A673 (cell line): ENCODE results near the gene MMP11. TPM values are rescaled to one million over a fixed set of nuclear protein-coding genes. Genes with fewer than 3 reads are reported as not detected.
"Not testable (repeated sequence)": the region's sequence is repeated elsewhere in the genome, so short reads cannot be mapped to it uniquely, and the experiment has no call there.

ENCODE experiments used
- Bru-seq: library from RNA; stranded (reverse); fragments of 400-500 nt; gene quantifications from one replicate; lab custom pipeline; 2021; lab: Mats Ljungman, UMichigan
- BruChase-seq, 2 experiments: library from RNA; stranded (reverse); fragments of 400-500 nt; gene quantifications; one replicate each; lab custom pipeline; 2021; lab: Mats Ljungman, UMichigan
- BruUV-seq: library from RNA; stranded (reverse); fragments of 400-500 nt; replicated peaks from 2 replicates; lab custom pipeline; 2021; lab: Mats Ljungman, UMichigan
- CTCF ChIA-PET: fragments of 300-600 bp; sonication (Branson Sonifier 250); formaldehyde crosslinking; loops from one replicate; lab custom pipeline; 2022; ENCODE audit warnings: antibody characterized with exemption; lab: Charles Lee
- POLR2A ChIA-PET: fragments of 300-600 bp; sonication (Branson Sonifier 250); formaldehyde crosslinking; loops from one replicate; lab custom pipeline; 2022; ENCODE audit warnings: antibody characterized with exemption; ENCODE audit not compliant: low non-redundant PET; lab: Charles Lee
- DNase-seq: peaks from one replicate; pipeline ENCODE4 v3.0.0-alpha.2; 2015; ENCODE audit warnings: low spot score
- H3K27ac ChIP-seq: fragments of 200-600 bp; sonication (generic); 2 replicates; pipeline ENCODE4 v1.5.1; 2016; ENCODE audit warnings: mixed run types, low read depth, mild to moderate bottlenecking, mixed read lengths, antibody characterized with exemption, low read length; ENCODE audit not compliant: poor library complexity, severe bottlenecking
- H3K27me3 ChIP-seq: fragments of 200-600 bp; sonication (generic); replicated peaks from 2 replicates; pipeline ENCODE4 v1.6.1; 2017; ENCODE audit warnings: mixed run types, low read depth, mild to moderate bottlenecking, mixed read lengths, antibody characterized with exemption, low read length; ENCODE audit not compliant: insufficient read depth, poor library complexity
- H3K36me3 ChIP-seq: fragments of 200-600 bp; sonication (generic); 2 replicates; pipeline ENCODE4 v1.6.1; 2016; ENCODE audit warnings: mixed run types, mild to moderate bottlenecking, mixed read lengths, antibody characterized with exemption, low read length; ENCODE audit not compliant: insufficient read depth, poor library complexity, severe bottlenecking
- H3K4me1 ChIP-seq: fragments of 200-600 bp; sonication (generic); 2 replicates; pipeline ENCODE4 v1.6.1; 2017; ENCODE audit warnings: mixed run types, mild to moderate bottlenecking, mixed read lengths, antibody characterized with exemption, low read length; ENCODE audit not compliant: insufficient read depth, poor library complexity, severe bottlenecking
- H3K4me3 ChIP-seq: fragments of 200-600 bp; sonication (generic); 2 replicates; pipeline ENCODE4 v1.5.1; 2016; ENCODE audit warnings: low read depth, mixed run types, mild to moderate bottlenecking, mixed read lengths, low read length; ENCODE audit not compliant: poor library complexity, severe bottlenecking
- H3K9me3 ChIP-seq: fragments of 200-600 bp; sonication (generic); 2 replicates; pipeline ENCODE4 v1.6.1; 2016; ENCODE audit warnings: mixed run types, low read depth, mild to moderate bottlenecking, mixed read lengths, antibody characterized with exemption, low read length; ENCODE audit not compliant: poor library complexity, severe bottlenecking
- EZH2 ChIP-seq: fragments of 200-600 bp; sonication (generic); IDR thresholded peaks from 2 replicates; pipeline ENCODE4 v1.6.1; 2017; ENCODE audit warnings: borderline replicate concordance, low read depth, mild to moderate bottlenecking, mixed read lengths, antibody characterized with exemption, low read length; ENCODE audit not compliant: poor library complexity, severe bottlenecking
- intact Hi-C: fragments of 100-400 bp; cut with micrococcal nuclease; formaldehyde crosslinking; loops from one replicate; pipeline ENCODE4 v1.10.0; 2022; ENCODE audit not compliant: unreplicated experiment
- long read RNA-seq: library from polyadenylated mRNA; stranded (forward); transcript quantifications from one replicate; pipeline ENCODE4 v2.0.0, GENCODE V29; 2022
- total RNA-seq: library from RNA; stranded (reverse); gene quantifications from 2 replicates; pipeline ENCODE4 v1.2.3, GENCODE V29; 2021
- TF ChIP-seq, protein P1 (sequence below): fragments of 300-800, 200-600 bp; sonication (generic); conservative IDR thresholded peaks from 2 replicates; pipeline ENCODE4 v1.5.1; 2017; ENCODE audit warnings: low read depth, mild to moderate bottlenecking, antibody characterized with exemption, low read length, moderate library complexity, mixed read lengths

Gene MMP11, protein sequence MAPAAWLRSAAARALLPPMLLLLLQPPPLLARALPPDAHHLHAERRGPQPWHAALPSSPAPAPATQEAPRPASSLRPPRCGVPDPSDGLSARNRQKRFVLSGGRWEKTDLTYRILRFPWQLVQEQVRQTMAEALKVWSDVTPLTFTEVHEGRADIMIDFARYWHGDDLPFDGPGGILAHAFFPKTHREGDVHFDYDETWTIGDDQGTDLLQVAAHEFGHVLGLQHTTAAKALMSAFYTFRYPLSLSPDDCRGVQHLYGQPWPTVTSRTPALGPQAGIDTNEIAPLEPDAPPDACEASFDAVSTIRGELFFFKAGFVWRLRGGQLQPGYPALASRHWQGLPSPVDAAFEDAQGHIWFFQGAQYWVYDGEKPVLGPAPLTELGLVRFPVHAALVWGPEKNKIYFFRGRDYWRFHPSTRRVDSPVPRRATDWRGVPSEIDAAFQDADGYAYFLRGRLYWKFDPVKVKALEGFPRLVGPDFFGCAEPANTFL
- total RNA-seq (5.1 and 6.8 TPM in 2 replicates), Bru-seq, nascent RNA (percentile 36 among the genes with signal in this experiment), BruChase-seq, experiment 1, labeled RNA remaining after a 2-hour chase (percentile 34 among the genes with signal in this experiment), BruChase-seq, experiment 2, labeled RNA remaining after a 6-hour chase (percentile 43 among the genes with signal in this experiment)
- long read RNA-seq, transcript MMP11-201 (8 exons, 2,291 nt): major isoform, 9 of 13 reads
- long read RNA-seq, partial matches to known transcripts: 2 of 13 reads
- long read RNA-seq, other reads (novel, unspliced or antisense): 2 of 13 reads

DNA sequence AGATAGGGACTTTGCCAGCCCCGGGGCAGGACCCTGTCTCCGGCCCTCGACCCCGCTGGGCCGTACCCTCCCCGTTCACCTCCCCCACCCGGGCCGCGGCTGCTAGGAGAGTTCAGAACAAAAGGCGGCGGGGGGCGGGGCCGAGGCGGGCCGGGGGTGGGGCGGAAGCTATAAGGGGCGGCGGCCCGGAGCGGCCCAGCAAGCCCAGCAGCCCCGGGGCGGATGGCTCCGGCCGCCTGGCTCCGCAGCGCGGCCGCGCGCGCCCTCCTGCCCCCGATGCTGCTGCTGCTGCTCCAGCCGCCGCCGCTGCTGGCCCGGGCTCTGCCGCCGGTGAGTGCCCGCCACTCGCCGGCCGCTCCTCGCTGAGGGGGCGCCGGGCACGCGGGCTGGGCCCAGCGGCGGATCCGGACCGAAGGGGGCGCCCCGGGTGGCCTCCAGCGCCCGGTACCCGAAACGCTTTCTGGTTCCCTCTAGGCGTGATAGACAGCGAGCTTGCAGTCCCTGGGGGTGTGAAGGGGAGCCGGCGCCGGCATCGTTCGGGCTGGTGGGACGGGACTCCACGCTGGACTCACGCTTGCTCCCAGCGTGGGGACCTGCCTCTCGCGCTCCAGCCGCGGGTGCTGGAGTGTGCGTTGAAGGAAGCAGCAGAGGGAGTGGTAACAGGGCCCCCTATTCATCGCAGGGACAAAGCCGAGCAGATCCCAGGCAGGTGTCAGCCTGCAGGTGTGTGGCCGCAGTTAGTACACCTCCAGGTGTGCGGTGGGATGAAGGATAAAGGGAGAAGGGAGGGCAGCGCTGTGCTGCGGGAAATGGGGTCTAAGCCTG lies at the start of gene MMP11:
Gene MMP11, plus strand, starts transcription at position 201 of the 825 bp plus-strand sequence. Its CDS starts 22 bp downstream, at position 223.
- peaks cover 10% of the 10 kb centered on the region for H3K4me1 ChIP-seq
- intact Hi-C loops: no loop called here
- no peaks in the 10 kb centered on the region for H3K27me3 ChIP-seq
- H3K36me3 ChIP-seq: no peaks in the 10 kb centered on the region
- TF ChIP-seq, protein P1, sequence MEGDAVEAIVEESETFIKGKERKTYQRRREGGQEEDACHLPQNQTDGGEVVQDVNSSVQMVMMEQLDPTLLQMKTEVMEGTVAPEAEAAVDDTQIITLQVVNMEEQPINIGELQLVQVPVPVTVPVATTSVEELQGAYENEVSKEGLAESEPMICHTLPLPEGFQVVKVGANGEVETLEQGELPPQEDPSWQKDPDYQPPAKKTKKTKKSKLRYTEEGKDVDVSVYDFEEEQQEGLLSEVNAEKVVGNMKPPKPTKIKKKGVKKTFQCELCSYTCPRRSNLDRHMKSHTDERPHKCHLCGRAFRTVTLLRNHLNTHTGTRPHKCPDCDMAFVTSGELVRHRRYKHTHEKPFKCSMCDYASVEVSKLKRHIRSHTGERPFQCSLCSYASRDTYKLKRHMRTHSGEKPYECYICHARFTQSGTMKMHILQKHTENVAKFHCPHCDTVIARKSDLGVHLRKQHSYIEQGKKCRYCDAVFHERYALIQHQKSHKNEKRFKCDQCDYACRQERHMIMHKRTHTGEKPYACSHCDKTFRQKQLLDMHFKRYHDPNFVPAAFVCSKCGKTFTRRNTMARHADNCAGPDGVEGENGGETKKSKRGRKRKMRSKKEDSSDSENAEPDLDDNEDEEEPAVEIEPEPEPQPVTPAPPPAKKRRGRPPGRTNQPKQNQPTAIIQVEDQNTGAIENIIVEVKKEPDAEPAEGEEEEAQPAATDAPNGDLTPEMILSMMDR: no peak
- no peak for TF ChIP-seq EZH2
- POLR2A ChIA-PET: no interaction called here
- DNase-seq: peak; percentile 62
- H3K4me3 ChIP-seq: peak within 1 kb of the TSS; percentile 48
- peak within 1 kb of the TSS; percentile 50 for H3K27ac ChIP-seq
- no peaks in the 10 kb centered on the region for H3K9me3 ChIP-seq
- CTCF ChIA-PET: interaction anchor here (0.6 to 0.9 kb wide), 2 partner anchors 13 to 342 kb away, joined by 4 to 9 read pairs; no protein-coding TSS in a partner anchor
- no TSS peak for BruUV-seq

DNA sequence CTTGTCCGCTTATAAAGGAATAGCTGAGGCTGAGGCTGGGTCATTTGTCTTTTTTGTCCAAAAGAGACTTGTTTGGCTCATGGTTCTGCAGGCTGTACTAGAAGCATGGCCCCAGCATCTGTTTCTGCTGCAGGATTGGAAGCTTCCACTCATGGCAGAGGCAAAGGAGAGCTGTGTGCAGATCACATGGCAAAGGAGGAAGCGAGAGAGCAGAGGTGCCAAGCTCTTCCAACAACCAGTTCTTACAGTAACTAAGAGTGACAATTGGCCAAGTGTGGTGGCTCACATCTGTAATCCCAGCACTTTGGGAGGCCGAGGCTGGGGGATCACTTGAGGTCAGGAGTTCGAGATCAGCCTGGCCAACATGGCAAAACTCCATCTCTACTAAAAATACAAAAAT lies 44.5 kb upstream of the MMP11 start:
- H3K27me3 ChIP-seq, H3K27ac ChIP-seq, intact Hi-C loops, H3K4me1 ChIP-seq, POLR2A ChIA-PET, CTCF ChIA-PET, BruUV-seq, H3K36me3 ChIP-seq, DNase-seq, H3K9me3 ChIP-seq, H3K4me3 ChIP-seq: not testable (repeated sequence)

DNA sequence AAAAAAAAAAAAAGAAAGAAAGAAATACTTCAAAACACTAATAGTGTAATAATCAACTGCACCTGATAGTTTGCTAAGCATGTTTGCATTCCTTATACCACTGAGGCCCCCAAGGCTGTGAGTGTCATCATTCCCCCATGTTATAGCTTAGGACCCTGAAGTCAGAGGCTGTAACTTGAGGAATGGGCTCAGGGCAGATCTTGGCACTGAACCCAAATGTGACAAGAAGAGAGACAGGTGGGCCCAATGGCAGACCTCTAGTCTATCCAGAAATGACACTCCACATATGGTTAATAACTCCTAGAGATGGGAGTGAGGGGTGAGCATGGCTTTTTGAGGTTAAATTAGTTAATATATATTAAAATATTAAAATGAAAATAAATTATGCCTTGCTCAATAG lies 35.0 kb upstream of the MMP11 start:
- ChIA-PET CTCF (interaction anchor here (0.7 kb wide), 1 partner anchor 111 kb away, joined by 4 read pairs; no protein-coding TSS in a partner anchor), POLR2A (no interaction called here)
- Histone ChIP-seq H3K27me3 (no peaks in the 10 kb centered on the region), H3K27ac (no peak overlapping the region), H3K4me1 (no peaks in the 10 kb centered on the region), H3K4me3 (no peak overlapping the region), H3K36me3 (peaks cover 8% of the 10 kb centered on the region), H3K9me3 (no peaks in the 10 kb centered on the region)
- TF ChIP-seq, protein P1: no peak
- no peak for TF ChIP-seq EZH2
- no TSS peak for BruUV-seq
- no peak for DNase-seq
- intact Hi-C loops: no loop called here
